ENCODE measurements around the gene CAMKK1.

DNA sequence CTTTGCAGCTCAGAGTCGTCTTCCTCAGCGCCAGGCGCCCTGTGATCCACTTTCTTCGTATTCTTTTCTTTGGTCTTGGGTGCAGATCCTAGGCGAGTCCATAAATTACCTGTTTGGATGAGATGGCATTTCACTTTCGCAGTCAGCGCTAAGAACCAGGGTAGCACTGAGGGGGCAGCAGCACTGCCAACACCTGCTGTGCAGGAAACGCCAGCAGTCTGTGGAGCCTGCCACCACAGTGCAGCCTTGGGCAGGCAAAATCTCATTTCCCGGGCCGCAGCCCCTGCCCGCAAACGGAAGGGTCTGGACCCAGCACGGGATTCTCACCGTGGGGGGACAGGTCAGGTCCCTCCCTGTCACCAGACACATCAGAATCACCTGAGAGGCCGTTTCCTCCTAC is 79.7 kb downstream of the CAMKK1 start:
- TF ChIP-seq ZNF274 (IDR thresholded peaks at IDR 0.05; ENCODE audit: low read depth, low read length), result no peak
- TF ChIP-seq YY1 (IDR thresholded peaks at IDR 0.05; ENCODE audit: insufficient read depth, insufficient read length), result no peak

All from NT2/D1 (cell line).